HL-60 (cell line): Measurements from ENCODE around the gene SLC16A6.

ENCODE experiments used
- DNase-seq, 2 experiments: peaks; one replicate each; pipeline ENCODE4 v3.0.0-alpha.2; 2010 to 2020; ENCODE audit warnings: low read depth in 1 of 2, low spot score in 1 of 2
- H3K27ac ChIP-seq: fragments of 250-450 bp; sonication (Bioruptor Pico); replicated peaks from 2 replicates; pipeline ENCODE4 v1.5.1; 2020; ENCODE audit warnings: mild to moderate bottlenecking, moderate library complexity
- H3K27me3 ChIP-seq: fragments of 250-450 bp; sonication (Bioruptor Pico); 2 replicates; pipeline ENCODE4 v1.5.1; 2021; ENCODE audit warnings: mild to moderate bottlenecking, moderate library complexity; ENCODE audit not compliant: insufficient read depth, poor library complexity, severe bottlenecking
- H3K4me3 ChIP-seq: replicated peaks from 2 replicates; pipeline ENCODE4 v1.5.1; 2011; ENCODE audit warnings: mild to moderate bottlenecking, control low read depth, low read length; ENCODE audit not compliant: insufficient read depth
- GABPA ChIP-seq: IDR thresholded peaks from 2 replicates; pipeline ENCODE4 v1.6.1; 2012; ENCODE audit warnings: low read depth
- POLR2AphosphoS5 ChIP-seq: IDR thresholded peaks from 2 replicates; pipeline ENCODE4 v1.6.1; 2012; ENCODE audit warnings: low read depth
- REST ChIP-seq: IDR thresholded peaks from 2 replicates; pipeline ENCODE4 v1.6.1; 2012; ENCODE audit warnings: low read depth; ENCODE audit not compliant: insufficient replicate concordance
- SPI1 ChIP-seq: IDR thresholded peaks from 2 replicates; pipeline ENCODE4 v1.6.1; 2012; ENCODE audit warnings: low read depth, mild to moderate bottlenecking, borderline replicate concordance
- TF ChIP-seq, protein P1 (sequence below): IDR thresholded peaks from one replicate; pipeline ENCODE4 v1.5.1; 2011; ENCODE audit warnings: low read length, control low read depth, inconsistent platforms; ENCODE audit not compliant: insufficient read depth

SLC16A6 gene

GRCh38 chr17:68296217-68297191 lies 5.6 kb upstream of the SLC16A6 start:
- DNase-seq = peak in 1 of 2 experiments; percentile 83
- Histone ChIP-seq H3K4me3 (no peak overlapping the region), H3K27ac (peak overlapping the region; percentile 77), H3K27me3 (no peaks in the 10 kb centered on the region)
- TF ChIP-seq, protein P1, sequence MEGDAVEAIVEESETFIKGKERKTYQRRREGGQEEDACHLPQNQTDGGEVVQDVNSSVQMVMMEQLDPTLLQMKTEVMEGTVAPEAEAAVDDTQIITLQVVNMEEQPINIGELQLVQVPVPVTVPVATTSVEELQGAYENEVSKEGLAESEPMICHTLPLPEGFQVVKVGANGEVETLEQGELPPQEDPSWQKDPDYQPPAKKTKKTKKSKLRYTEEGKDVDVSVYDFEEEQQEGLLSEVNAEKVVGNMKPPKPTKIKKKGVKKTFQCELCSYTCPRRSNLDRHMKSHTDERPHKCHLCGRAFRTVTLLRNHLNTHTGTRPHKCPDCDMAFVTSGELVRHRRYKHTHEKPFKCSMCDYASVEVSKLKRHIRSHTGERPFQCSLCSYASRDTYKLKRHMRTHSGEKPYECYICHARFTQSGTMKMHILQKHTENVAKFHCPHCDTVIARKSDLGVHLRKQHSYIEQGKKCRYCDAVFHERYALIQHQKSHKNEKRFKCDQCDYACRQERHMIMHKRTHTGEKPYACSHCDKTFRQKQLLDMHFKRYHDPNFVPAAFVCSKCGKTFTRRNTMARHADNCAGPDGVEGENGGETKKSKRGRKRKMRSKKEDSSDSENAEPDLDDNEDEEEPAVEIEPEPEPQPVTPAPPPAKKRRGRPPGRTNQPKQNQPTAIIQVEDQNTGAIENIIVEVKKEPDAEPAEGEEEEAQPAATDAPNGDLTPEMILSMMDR = no peak
- peak; percentile 37; the same call in 1 of the 2 replicates for TF ChIP-seq POLR2AphosphoS5

GRCh38 chr17:68295086-68295485 lies 4.2 kb upstream of the SLC16A6 start:
- DNase-seq = no peak
- no peak overlapping the region for H3K4me3 ChIP-seq
- no peak for TF ChIP-seq GABPA
- TF ChIP-seq REST = no peak
- TF ChIP-seq, protein P1 = no peak
- no peak for TF ChIP-seq SPI1
- TF ChIP-seq POLR2AphosphoS5 = no peak
- no peak overlapping the region for H3K27ac ChIP-seq
- H3K27me3 ChIP-seq = no peaks in the 10 kb centered on the region

DNA sequence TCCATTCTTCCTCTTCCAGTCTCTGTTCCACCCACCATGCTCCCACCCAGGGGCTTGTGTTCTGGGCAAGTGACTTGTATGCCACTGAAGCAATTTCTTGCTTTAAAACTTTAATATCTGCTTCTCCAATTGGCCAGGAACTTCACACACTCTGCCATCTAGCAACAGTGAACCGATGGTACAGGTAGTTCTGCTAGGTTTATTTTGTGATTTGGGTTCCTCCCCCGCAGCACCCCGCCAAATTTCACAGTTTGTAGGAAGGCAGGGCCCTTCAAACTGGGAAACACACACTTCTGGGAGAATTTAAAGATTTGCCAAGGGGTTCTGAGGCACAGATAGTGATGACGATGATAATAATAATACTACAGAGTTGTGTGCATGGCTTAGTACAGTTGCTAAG lies 3.7 kb upstream of the SLC16A6 start:
- TF ChIP-seq SPI1 = no peak
- TF ChIP-seq GABPA = no peak
- no peak overlapping the region for H3K27ac ChIP-seq
- DNase-seq = no peak
- H3K4me3 ChIP-seq = no peak overlapping the region
- no peaks in the 10 kb centered on the region for H3K27me3 ChIP-seq

GRCh38 chr17:68294196-68294555 lies 3.2 kb upstream of the SLC16A6 start:
- Histone ChIP-seq H3K27ac (no peak overlapping the region), H3K4me3 (no peak overlapping the region), H3K27me3 (no peaks in the 10 kb centered on the region)
- TF ChIP-seq SPI1 = no peak
- no peak for TF ChIP-seq POLR2AphosphoS5
- no peak for TF ChIP-seq REST
- TF ChIP-seq GABPA = no peak
- TF ChIP-seq, protein P1 = no peak
- DNase-seq = no peak
